ENCODE data around the gene MEIS2. TPM values are rescaled to one million over a fixed set of nuclear protein-coding genes. Genes with fewer than 3 reads are reported as not detected.
A peak's percentile ranks its signal among the peaks of the same experiment; 100 is the strongest.

Gene MEIS2
- total and polyA plus RNA-seq, 2 of the 13 experiments (the other 11 are each of a cell fraction or from before 2014, with no cell fraction given) = 10.7 to 12.4 TPM

- TF ChIP-seq E2F1 (CRISPR knock-in tag; IDR thresholded peaks at IDR 0.05) (no peak; the same call in 1 of the 2 replicates), POLR2G (IDR thresholded peaks at IDR 0.05; ENCODE audit: low read depth, low read length) (peak; percentile 65), IKZF4 (CRISPR knock-in tag; IDR thresholded peaks at IDR 0.05; ENCODE audit: borderline replicate concordance, low read depth, not compliant biosample characterization) (no peak), BRF2 (CRISPR knock-in tag; IDR thresholded peaks at IDR 0.05) (no peak), UBTF (CRISPR knock-in tag; IDR thresholded peaks at IDR 0.05) (peak; percentile 54; the same call in 1 of the 2 replicates), ZNF746 (CRISPR knock-in tag; IDR thresholded peaks at IDR 0.05) (no peak), LRRFIP1 (CRISPR knock-in tag; conservative IDR thresholded peaks at IDR 0.05) (no peak), MXD1 (CRISPR knock-in tag; IDR thresholded peaks at IDR 0.05) (0 out of 2 replicates have a peak, but pooled peaks have one; percentile 29), ZBTB4 (CRISPR knock-in tag; IDR thresholded peaks at IDR 0.05; ENCODE audit: borderline replicate concordance) (no peak), ZNF614 (CRISPR knock-in tag; IDR thresholded peaks at IDR 0.05; ENCODE audit: borderline replicate concordance) (no peak), THYN1 (CRISPR knock-in tag; IDR thresholded peaks at IDR 0.05; ENCODE audit: borderline replicate concordance, low read depth) (no peak), CSRNP2 (CRISPR knock-in tag; conservative IDR thresholded peaks at IDR 0.05; ENCODE audit: low read depth) (no peak), IKZF1 (IDR thresholded peaks at IDR 0.05) (no peak)
Observed at GRCh38 chr15:37100109-37100965, at the start of gene MEIS2 (continued).

All from HepG2 (cell line).